WTC11 (cell line): ENCODE results near the gene DNM3. TPM values are rescaled to one million over a fixed set of nuclear protein-coding genes. Genes with fewer than 3 reads are reported as not detected.

Experiments
- ATAC-seq: fragments of 200-7000 bp; cut with Tn5 transposase; 2 replicates; pipeline ENCODE4 v1.10.0; 2021; ENCODE audit warnings: mild to moderate bottlenecking, moderate library complexity
- CTCF ChIA-PET: fragments of 300-600 bp; sonication (Branson Sonifier 250); formaldehyde crosslinking; loops from one replicate; lab custom pipeline; 2021; ENCODE audit warnings: antibody characterized with exemption; lab: Charles Lee
- POLR2A ChIA-PET: fragments of 350-600 bp; sonication (Branson Sonifier 250); formaldehyde crosslinking; loops from one replicate; lab custom pipeline; 2021; ENCODE audit warnings: antibody characterized with exemption; lab: Charles Lee
- DNase-seq: peaks from one replicate; pipeline ENCODE4 v3.0.0; 2021; ENCODE audit warnings: low spot score
- H3K27ac Mint-ChIP-seq: 2 replicates; pipeline ENCODE4 v1.8.0; 2021; ENCODE audit warnings: mixed read lengths
- H3K27me3 Mint-ChIP-seq: 2 replicates; pipeline ENCODE4 v1.8.0; 2021; ENCODE audit warnings: low read depth, mild to moderate bottlenecking, moderate library complexity, mixed read lengths
- H3K36me3 Mint-ChIP-seq: 2 replicates; pipeline ENCODE4 v1.8.0; 2021; ENCODE audit warnings: mixed read lengths
- H3K4me1 Mint-ChIP-seq: 2 replicates; pipeline ENCODE4 v1.8.0; 2022; ENCODE audit warnings: mixed read lengths
- H3K4me3 Mint-ChIP-seq: 2 replicates; pipeline ENCODE4 v1.8.0; 2021; ENCODE audit warnings: mild to moderate bottlenecking, moderate library complexity, mixed read lengths
- H3K9me3 Mint-ChIP-seq: 2 replicates; pipeline ENCODE4 v1.8.0; 2021; ENCODE audit warnings: mixed read lengths
- FOXK1 ChIP-seq: sonication (generic); formaldehyde crosslinking; IDR thresholded peaks from 2 replicates; pipeline ENCODE4 v1.8.0; 2022; ENCODE audit warnings: mild to moderate bottlenecking, moderate library complexity, missing genetic modification reagents
- GRHL2 ChIP-seq: fragments of 250-450 bp; sonication (Bioruptor Pico); IDR thresholded peaks from 2 replicates; pipeline ENCODE4 v1.8.0; 2022; ENCODE audit warnings: mild to moderate bottlenecking, moderate library complexity; ENCODE audit not compliant: insufficient replicate concordance, severe bottlenecking
- RELA ChIP-seq: sonication (generic); formaldehyde crosslinking; IDR thresholded peaks from 2 replicates; pipeline ENCODE4 v1.8.1; 2022; ENCODE audit warnings: missing genetic modification reagents, mild to moderate bottlenecking, borderline replicate concordance
- SMAD4 ChIP-seq: sonication (generic); formaldehyde crosslinking; IDR thresholded peaks from 2 replicates; pipeline ENCODE4 v1.8.0; 2022; ENCODE audit warnings: mild to moderate bottlenecking, missing genetic modification reagents
- SOX15 ChIP-seq: fragments of 250-450 bp; sonication (Bioruptor Pico); IDR thresholded peaks from 2 replicates; pipeline ENCODE4 v1.9.0; 2021; ENCODE audit warnings: mild to moderate bottlenecking
- ZNF317 ChIP-seq: sonication (generic); formaldehyde crosslinking; IDR thresholded peaks from 2 replicates; pipeline ENCODE4 v1.8.1; 2023; ENCODE audit warnings: low read depth, mild to moderate bottlenecking, moderate library complexity, missing genetic modification reagents, borderline replicate concordance
- total RNA-seq: library from RNA; stranded (reverse); gene quantifications from 3 replicates; pipeline ENCODE4 v1.2.3, GENCODE V29; 2021
- TF ChIP-seq, protein P1 (sequence below): sonication (generic); formaldehyde crosslinking; IDR thresholded peaks from 2 replicates; pipeline ENCODE4 v1.8.0; 2023; ENCODE audit warnings: missing genetic modification reagents, mild to moderate bottlenecking, borderline replicate concordance
- TF ChIP-seq, protein P2 (sequence below): sonication (generic); formaldehyde crosslinking; IDR thresholded peaks from 2 replicates; pipeline ENCODE4 v1.8.0; 2023; ENCODE audit warnings: mild to moderate bottlenecking, missing genetic modification reagents
- TF ChIP-seq, protein P3 (sequence below): sonication (generic); formaldehyde crosslinking; IDR thresholded peaks from 2 replicates; pipeline ENCODE4 v1.8.1; 2023; ENCODE audit warnings: mild to moderate bottlenecking, missing genetic modification reagents, borderline replicate concordance
- TF ChIP-seq, protein P4 (sequence below): sonication (generic); formaldehyde crosslinking; IDR thresholded peaks from 2 replicates; pipeline ENCODE4 v1.8.1; 2022; ENCODE audit warnings: mild to moderate bottlenecking, missing genetic modification reagents, moderate library complexity, borderline replicate concordance

The DNM3 gene
- total RNA-seq, 1 experiment from 2014 or later: 1.9 TPM

DNA sequence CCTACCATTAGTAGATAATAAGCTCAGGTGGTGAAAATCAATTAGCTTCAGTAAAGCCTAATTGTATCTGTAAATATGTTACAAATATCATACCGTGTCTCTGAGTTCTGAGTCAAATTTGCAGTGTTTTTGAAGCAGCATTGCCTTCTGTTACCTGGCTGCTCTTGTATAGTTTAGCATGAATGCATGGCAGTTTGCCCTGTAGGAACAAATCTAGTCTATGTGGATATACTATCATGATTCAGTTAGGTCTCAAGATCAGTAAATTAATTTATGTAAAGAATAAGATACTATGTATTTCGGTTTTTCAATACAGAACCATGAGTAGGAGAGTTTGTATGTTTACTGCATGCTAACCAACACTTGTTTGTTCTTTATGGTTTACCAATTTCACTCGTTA lies 338.6 kb downstream of the DNM3 start:
- CTCF ChIA-PET: no interaction called here
- H3K27me3 Mint-ChIP-seq: no peaks in the 10 kb centered on the region; the same call in 1 of the 2 replicates
- no peak overlapping the region for H3K4me3 Mint-ChIP-seq
- POLR2A ChIA-PET: no interaction called here
- no peaks in the 10 kb centered on the region for H3K36me3 Mint-ChIP-seq
- no peaks in the 10 kb centered on the region for H3K9me3 Mint-ChIP-seq
- peaks cover 31% of the 10 kb centered on the region for H3K4me1 Mint-ChIP-seq
- TF ChIP-seq SMAD4 (CRISPR knock-in tag) (no peak), ZNF317 (CRISPR knock-in tag) (no peak)
- TF ChIP-seq, protein P1, sequence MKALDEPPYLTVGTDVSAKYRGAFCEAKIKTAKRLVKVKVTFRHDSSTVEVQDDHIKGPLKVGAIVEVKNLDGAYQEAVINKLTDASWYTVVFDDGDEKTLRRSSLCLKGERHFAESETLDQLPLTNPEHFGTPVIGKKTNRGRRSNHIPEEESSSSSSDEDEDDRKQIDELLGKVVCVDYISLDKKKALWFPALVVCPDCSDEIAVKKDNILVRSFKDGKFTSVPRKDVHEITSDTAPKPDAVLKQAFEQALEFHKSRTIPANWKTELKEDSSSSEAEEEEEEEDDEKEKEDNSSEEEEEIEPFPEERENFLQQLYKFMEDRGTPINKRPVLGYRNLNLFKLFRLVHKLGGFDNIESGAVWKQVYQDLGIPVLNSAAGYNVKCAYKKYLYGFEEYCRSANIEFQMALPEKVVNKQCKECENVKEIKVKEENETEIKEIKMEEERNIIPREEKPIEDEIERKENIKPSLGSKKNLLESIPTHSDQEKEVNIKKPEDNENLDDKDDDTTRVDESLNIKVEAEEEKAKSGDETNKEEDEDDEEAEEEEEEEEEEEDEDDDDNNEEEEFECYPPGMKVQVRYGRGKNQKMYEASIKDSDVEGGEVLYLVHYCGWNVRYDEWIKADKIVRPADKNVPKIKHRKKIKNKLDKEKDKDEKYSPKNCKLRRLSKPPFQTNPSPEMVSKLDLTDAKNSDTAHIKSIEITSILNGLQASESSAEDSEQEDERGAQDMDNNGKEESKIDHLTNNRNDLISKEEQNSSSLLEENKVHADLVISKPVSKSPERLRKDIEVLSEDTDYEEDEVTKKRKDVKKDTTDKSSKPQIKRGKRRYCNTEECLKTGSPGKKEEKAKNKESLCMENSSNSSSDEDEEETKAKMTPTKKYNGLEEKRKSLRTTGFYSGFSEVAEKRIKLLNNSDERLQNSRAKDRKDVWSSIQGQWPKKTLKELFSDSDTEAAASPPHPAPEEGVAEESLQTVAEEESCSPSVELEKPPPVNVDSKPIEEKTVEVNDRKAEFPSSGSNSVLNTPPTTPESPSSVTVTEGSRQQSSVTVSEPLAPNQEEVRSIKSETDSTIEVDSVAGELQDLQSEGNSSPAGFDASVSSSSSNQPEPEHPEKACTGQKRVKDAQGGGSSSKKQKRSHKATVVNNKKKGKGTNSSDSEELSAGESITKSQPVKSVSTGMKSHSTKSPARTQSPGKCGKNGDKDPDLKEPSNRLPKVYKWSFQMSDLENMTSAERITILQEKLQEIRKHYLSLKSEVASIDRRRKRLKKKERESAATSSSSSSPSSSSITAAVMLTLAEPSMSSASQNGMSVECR (CRISPR knock-in tag): no peak
- TF ChIP-seq, protein P2, sequence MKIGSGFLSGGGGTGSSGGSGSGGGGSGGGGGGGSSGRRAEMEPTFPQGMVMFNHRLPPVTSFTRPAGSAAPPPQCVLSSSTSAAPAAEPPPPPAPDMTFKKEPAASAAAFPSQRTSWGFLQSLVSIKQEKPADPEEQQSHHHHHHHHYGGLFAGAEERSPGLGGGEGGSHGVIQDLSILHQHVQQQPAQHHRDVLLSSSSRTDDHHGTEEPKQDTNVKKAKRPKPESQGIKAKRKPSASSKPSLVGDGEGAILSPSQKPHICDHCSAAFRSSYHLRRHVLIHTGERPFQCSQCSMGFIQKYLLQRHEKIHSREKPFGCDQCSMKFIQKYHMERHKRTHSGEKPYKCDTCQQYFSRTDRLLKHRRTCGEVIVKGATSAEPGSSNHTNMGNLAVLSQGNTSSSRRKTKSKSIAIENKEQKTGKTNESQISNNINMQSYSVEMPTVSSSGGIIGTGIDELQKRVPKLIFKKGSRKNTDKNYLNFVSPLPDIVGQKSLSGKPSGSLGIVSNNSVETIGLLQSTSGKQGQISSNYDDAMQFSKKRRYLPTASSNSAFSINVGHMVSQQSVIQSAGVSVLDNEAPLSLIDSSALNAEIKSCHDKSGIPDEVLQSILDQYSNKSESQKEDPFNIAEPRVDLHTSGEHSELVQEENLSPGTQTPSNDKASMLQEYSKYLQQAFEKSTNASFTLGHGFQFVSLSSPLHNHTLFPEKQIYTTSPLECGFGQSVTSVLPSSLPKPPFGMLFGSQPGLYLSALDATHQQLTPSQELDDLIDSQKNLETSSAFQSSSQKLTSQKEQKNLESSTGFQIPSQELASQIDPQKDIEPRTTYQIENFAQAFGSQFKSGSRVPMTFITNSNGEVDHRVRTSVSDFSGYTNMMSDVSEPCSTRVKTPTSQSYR: no peak
- no peak overlapping the region for H3K27ac Mint-ChIP-seq
- ATAC-seq (no peak), DNase-seq (no peak)

DNA sequence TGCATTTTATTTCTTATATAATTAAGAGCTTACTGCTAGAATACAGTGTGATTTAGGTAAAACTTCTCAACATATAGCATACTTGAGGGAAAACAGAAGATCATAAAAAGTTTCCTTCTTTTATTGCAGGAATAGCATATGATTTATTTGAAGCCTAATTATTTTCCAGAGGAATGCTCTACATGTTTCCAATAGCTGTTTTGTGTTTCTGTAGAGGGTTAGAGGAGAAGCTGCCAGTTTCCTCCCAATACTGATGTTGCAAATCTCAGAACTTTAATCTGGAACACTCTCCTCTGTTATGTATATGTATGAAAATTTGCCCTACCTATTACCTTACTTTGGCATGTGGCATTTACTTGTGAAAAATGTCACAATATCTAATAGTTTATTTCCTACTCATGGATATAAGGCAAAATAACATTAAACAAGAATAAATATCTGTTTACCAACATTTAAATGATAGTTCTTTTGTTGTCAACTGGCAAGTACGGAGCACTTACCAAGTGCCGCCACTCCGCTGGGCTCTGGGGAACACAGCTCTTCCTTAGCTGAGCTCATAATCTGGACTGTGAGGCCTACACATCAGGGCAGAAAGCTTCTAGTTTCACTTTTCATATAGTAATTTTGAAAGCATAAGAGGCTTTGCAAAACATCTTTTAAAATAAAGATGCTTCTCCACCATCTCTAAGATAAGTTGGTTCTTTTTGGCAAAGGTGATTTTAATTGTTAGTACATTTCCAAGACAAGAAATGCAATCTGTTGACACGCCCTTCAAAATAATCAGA lies 339.4 kb downstream of the DNM3 start:
- H3K36me3 Mint-ChIP-seq: no peaks in the 10 kb centered on the region
- no peak for DNase-seq
- no peak overlapping the region for H3K4me3 Mint-ChIP-seq
- H3K27me3 Mint-ChIP-seq: no peaks in the 10 kb centered on the region; the same call in 1 of the 2 replicates
- H3K9me3 Mint-ChIP-seq: no peaks in the 10 kb centered on the region
- POLR2A ChIA-PET: no interaction called here
- ATAC-seq: peak; percentile 33; the same call in 1 of the 2 replicates
- peaks cover 39% of the 10 kb centered on the region for H3K4me1 Mint-ChIP-seq
- TF ChIP-seq GRHL2 (no peak), SOX15 (CRISPR knock-in tag) (no peak), FOXK1 (CRISPR knock-in tag) (no peak), RELA (no peak)
- TF ChIP-seq, protein P3, sequence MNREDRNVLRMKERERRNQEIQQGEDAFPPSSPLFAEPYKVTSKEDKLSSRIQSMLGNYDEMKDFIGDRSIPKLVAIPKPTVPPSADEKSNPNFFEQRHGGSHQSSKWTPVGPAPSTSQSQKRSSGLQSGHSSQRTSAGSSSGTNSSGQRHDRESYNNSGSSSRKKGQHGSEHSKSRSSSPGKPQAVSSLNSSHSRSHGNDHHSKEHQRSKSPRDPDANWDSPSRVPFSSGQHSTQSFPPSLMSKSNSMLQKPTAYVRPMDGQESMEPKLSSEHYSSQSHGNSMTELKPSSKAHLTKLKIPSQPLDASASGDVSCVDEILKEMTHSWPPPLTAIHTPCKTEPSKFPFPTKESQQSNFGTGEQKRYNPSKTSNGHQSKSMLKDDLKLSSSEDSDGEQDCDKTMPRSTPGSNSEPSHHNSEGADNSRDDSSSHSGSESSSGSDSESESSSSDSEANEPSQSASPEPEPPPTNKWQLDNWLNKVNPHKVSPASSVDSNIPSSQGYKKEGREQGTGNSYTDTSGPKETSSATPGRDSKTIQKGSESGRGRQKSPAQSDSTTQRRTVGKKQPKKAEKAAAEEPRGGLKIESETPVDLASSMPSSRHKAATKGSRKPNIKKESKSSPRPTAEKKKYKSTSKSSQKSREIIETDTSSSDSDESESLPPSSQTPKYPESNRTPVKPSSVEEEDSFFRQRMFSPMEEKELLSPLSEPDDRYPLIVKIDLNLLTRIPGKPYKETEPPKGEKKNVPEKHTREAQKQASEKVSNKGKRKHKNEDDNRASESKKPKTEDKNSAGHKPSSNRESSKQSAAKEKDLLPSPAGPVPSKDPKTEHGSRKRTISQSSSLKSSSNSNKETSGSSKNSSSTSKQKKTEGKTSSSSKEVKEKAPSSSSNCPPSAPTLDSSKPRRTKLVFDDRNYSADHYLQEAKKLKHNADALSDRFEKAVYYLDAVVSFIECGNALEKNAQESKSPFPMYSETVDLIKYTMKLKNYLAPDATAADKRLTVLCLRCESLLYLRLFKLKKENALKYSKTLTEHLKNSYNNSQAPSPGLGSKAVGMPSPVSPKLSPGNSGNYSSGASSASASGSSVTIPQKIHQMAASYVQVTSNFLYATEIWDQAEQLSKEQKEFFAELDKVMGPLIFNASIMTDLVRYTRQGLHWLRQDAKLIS (CRISPR knock-in tag): no peak
- TF ChIP-seq, protein P4, sequence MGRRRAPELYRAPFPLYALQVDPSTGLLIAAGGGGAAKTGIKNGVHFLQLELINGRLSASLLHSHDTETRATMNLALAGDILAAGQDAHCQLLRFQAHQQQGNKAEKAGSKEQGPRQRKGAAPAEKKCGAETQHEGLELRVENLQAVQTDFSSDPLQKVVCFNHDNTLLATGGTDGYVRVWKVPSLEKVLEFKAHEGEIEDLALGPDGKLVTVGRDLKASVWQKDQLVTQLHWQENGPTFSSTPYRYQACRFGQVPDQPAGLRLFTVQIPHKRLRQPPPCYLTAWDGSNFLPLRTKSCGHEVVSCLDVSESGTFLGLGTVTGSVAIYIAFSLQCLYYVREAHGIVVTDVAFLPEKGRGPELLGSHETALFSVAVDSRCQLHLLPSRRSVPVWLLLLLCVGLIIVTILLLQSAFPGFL: no peak
- TF ChIP-seq, all 79 proteins: peak for 0
- H3K27ac Mint-ChIP-seq: peak overlapping the region; percentile 48
- CTCF ChIA-PET: interaction anchor here (0.7 to 1.5 kb wide), 3 partner anchors 217 to 221 kb away, joined by 3 to 4 read pairs (median 3); no protein-coding TSS in a partner anchor
